Transverse colon (tissue), 4 donors: ENCODE results near the gene NUB1. TPM values are rescaled to one million over a fixed set of nuclear protein-coding genes. Genes with fewer than 3 reads are reported as not detected.

Experiments
- DNase-seq: peaks from one replicate; pipeline ENCODE4 v3.0.0-alpha.2; 2019
- H3K27ac ChIP-seq, 4 donors: fragments of 200-600 bp; sonication (generic); 2 replicates each; pipeline ENCODE4 v1.5.1; 2016 to 2018; ENCODE audit warnings: inconsistent platforms in 4 of 4
- H3K27me3 ChIP-seq: fragments of 200-600 bp; sonication (generic); 2 replicates; pipeline ENCODE4 v1.5.1; 2017; ENCODE audit warnings: inconsistent platforms
- H3K36me3 ChIP-seq, 4 donors: fragments of 200-600 bp; sonication (generic); 2 replicates each; pipeline ENCODE4 v1.5.1; 2017 to 2019; ENCODE audit warnings: inconsistent platforms in 4 of 4
- H3K4me1 ChIP-seq, 4 donors: fragments of 200-600 bp; sonication (generic); 2 replicates each; pipeline ENCODE4 v1.5.1; 2017 to 2020; ENCODE audit warnings: inconsistent platforms in 4 of 4
- H3K4me3 ChIP-seq, 4 donors: fragments of 200-600 bp; sonication (generic); 1 replicate in 1 of 4; 2 replicates in 3 of 4; pipeline versions ENCODE4 v1.5.1 to v1.6.1; 2017 to 2019; ENCODE audit warnings: inconsistent platforms in 4 of 4
- H3K9me3 ChIP-seq, 2 donors: fragments of 200-600 bp; sonication (generic); 2 replicates each; pipeline ENCODE4 v1.5.1; 2017 to 2019; ENCODE audit warnings: inconsistent platforms in 2 of 2
- EP300 ChIP-seq: sonication (generic); formaldehyde crosslinking; IDR thresholded peaks from one replicate; pipeline ENCODE4 v1.6.1; 2017; ENCODE audit warnings: antibody characterized with exemption, low read depth
- POLR2A ChIP-seq: fragments of 450-650 bp; IDR thresholded peaks from one replicate; pipeline ENCODE4 v1.6.1; 2016; ENCODE audit warnings: antibody characterized with exemption, mild to moderate bottlenecking, moderate library complexity
- POLR2AphosphoS5 ChIP-seq, 3 donors: sonication (generic); formaldehyde crosslinking; IDR thresholded peaks; one replicate each; pipeline ENCODE4 v1.6.1; 2016; ENCODE audit warnings: antibody characterized with exemption in 3 of 3
- whole genome bisulfite sequencing, 2 donors: methylation state at CpG; one replicate each; pipeline ENCODE4 v1.1.5; 2018; ENCODE audit warnings: low coverage in 1 of 2; 5-methylcytosine and 5-hydroxymethylcytosine counted together
- in situ Hi-C, 4 donors: fragments of 200-750 bp; cut with MboI; loops; one replicate each; pipeline versions ENCODE4 v1.15.0 to v1.15.1; 2017; ENCODE audit warnings: low sequenced_read_pairs in 3 of 4, low pct_ligation_motif_present in 1 of 4, low pct_unique_long_range_greater_than_20kb in 1 of 4
- intact Hi-C: fragments of 100-400 bp; cut with DNase I; formaldehyde crosslinking; loops from one replicate; pipeline ENCODE4 v1.15.1; 2023; ENCODE audit warnings: low total_unique reads
- total RNA-seq, 4 donors: library from RNA; depleted of rRNA; stranded (reverse); fragments of >200 nt; gene quantifications; one replicate each; pipeline ENCODE4 v1.1.0, GENCODE V29; 2016
- TF ChIP-seq, protein P1 (sequence below), 5 experiments: fragments of 200-600 bp in 3 of 5; fragments of 450-650 bp in 2 of 5; sonication (generic) in 3 of 5; IDR thresholded peaks; 1 replicate in 2 of 5; 2 replicates in 3 of 5; pipeline ENCODE4 v1.5.1; 2016 to 2017; ENCODE audit warnings: antibody characterized with exemption in 5 of 5, inconsistent platforms in 3 of 5, mild to moderate bottlenecking in 2 of 5, moderate library complexity in 1 of 5

NUB1 gene
- total RNA-seq, 4 donors from 2014 or later = 26.3 to 69.5 (median 56.4) TPM

DNA sequence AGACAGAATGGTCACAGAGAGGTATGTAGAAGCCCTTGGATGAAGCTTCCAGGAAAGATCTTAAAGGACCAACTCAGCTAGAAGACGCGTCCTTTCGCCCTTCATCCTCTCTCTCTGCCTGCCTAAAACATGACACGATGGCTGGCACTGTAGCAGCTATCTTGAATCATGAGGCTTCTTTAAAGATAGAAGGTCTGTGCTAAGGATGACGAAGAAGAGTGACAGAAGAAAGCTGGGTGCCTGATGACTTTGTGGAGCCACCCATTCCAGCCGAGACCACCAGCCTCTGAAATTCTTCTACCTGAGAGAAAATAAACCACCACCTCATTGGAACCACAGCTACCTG is 42.7 kb downstream of the NUB1 start:
- TF ChIP-seq, protein P1, sequence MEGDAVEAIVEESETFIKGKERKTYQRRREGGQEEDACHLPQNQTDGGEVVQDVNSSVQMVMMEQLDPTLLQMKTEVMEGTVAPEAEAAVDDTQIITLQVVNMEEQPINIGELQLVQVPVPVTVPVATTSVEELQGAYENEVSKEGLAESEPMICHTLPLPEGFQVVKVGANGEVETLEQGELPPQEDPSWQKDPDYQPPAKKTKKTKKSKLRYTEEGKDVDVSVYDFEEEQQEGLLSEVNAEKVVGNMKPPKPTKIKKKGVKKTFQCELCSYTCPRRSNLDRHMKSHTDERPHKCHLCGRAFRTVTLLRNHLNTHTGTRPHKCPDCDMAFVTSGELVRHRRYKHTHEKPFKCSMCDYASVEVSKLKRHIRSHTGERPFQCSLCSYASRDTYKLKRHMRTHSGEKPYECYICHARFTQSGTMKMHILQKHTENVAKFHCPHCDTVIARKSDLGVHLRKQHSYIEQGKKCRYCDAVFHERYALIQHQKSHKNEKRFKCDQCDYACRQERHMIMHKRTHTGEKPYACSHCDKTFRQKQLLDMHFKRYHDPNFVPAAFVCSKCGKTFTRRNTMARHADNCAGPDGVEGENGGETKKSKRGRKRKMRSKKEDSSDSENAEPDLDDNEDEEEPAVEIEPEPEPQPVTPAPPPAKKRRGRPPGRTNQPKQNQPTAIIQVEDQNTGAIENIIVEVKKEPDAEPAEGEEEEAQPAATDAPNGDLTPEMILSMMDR (IDR thresholded peaks at IDR 0.05) = no peak
- TF ChIP-seq POLR2AphosphoS5 (IDR thresholded peaks at IDR 0.05) = no peak
- TF ChIP-seq POLR2A = no peak
- no peak for TF ChIP-seq EP300
- H3K27ac ChIP-seq = no peak overlapping the region
- no peaks in the 10 kb centered on the region for H3K9me3 ChIP-seq
- intact Hi-C loops (no loop called here), in situ Hi-C loops (no loop called here)
- H3K27me3 ChIP-seq = peaks cover 28% of the 10 kb centered on the region
- peaks cover 6 to 16% (median 14%) of the 10 kb centered on the region in 4 donors for H3K4me1 ChIP-seq
- no peak for DNase-seq
- H3K36me3 ChIP-seq = no peaks in the 10 kb centered on the region
- H3K4me3 ChIP-seq = no peak overlapping the region
- 40 to 84% methylated on average over 2 to 6 of the region's 6 CpGs for WGBS, 2 donors

DNA sequence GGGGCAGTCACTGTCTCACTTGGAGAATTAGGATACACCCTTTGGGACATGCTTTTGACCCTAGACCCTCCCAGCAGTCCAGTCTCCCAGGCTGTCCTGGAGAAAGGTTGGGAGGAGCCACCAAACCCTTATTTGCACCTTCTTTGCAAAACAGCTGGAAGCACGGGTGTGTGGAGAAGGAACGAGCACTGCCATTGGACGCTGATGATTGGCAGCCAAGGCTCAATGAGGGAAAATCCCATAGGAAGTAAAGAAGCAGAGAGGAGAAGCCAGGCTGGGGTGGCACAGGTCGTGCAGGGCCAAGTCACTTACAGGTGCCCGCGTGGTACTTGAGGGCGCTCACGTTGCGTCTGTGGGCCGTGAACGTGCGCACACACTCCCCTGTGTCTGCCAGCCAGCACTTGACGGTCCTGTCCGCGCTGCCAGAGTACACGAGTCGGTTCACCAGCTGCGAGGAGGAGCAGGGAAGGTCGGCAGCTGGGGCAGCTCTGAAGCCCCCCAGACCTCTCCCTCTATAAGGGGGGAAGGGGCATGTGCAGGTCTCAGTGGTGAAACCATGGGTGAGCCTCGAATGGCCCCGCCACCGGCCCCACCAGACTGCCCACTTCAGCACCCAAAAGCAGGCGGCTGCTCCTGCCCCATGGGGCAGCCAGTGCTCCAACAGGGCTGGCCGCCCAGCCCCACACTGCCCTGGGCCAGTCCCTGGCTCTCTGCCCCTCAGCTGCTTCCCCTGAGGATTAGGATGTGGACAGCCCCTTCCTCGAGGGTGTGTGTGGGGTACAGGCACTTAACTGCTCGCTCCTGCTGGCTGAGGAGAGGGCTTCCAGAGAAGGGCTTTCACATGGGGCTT is 43.4 kb downstream of the NUB1 start:
- Histone ChIP-seq H3K4me1 (peaks cover 6 to 16% (median 14%) of the 10 kb centered on the region in 4 donors), H3K27me3 (peaks cover 28% of the 10 kb centered on the region), H3K36me3 (no peaks in the 10 kb centered on the region), H3K27ac (no peak overlapping the region), H3K4me3 (no peak overlapping the region), H3K9me3 (no peaks in the 10 kb centered on the region)
- 80 to 89% methylated on average over 5 to 23 of the region's 26 CpGs for WGBS, 2 donors
- intact Hi-C loops = no loop called here
- in situ Hi-C loops = no loop called here
- DNase-seq = no peak
- TF ChIP-seq EP300 (no peak), POLR2AphosphoS5 (IDR thresholded peaks at IDR 0.05) (no peak), POLR2A (no peak)
- TF ChIP-seq, protein P1 (IDR thresholded peaks at IDR 0.05) = no peak

GRCh38 chr7:151385626-151386300 is 44.2 kb downstream of the NUB1 start:
- peaks cover 6 to 16% (median 14%) of the 10 kb centered on the region in 4 donors for H3K4me1 ChIP-seq
- no peak overlapping the region for H3K27ac ChIP-seq
- no peaks in the 10 kb centered on the region for H3K36me3 ChIP-seq
- in situ Hi-C loops (no loop called here), intact Hi-C loops (no loop called here)
- H3K27me3 ChIP-seq = peaks cover 28% of the 10 kb centered on the region
- no peak for TF ChIP-seq POLR2A
- no peak for TF ChIP-seq POLR2AphosphoS5 (IDR thresholded peaks at IDR 0.05)
- TF ChIP-seq EP300 = no peak
- TF ChIP-seq, protein P1 (IDR thresholded peaks at IDR 0.05) = no peak
- 70 to 86% methylated on average over 2 to 26 of the region's 26 CpGs for WGBS, 2 donors
- no peak overlapping the region for H3K4me3 ChIP-seq
- no peak for DNase-seq
- no peaks in the 10 kb centered on the region for H3K9me3 ChIP-seq

GRCh38 chr7:151386301-151387160 is 44.9 kb downstream of the NUB1 start:
- Histone ChIP-seq H3K27me3 (peaks cover 22% of the 10 kb centered on the region), H3K9me3 (no peaks in the 10 kb centered on the region), H3K36me3 (no peaks in the 10 kb centered on the region), H3K27ac (no peak overlapping the region), H3K4me3 (no peak overlapping the region), H3K4me1 (peaks cover 3 to 9% (median 8%) of the 10 kb centered on the region in 4 donors)
- no peak for TF ChIP-seq EP300
- no peak for DNase-seq
- intact Hi-C loops = no loop called here
- 65% methylated on average over 16 of the region's 16 CpGs; no CpG with 5 or more reads in 1 of the 2 donors for WGBS, 2 donors
- in situ Hi-C loops = no loop called here
